Hematopoietic multipotent progenitor cell treated with erythropoietin and hydrocortisone succinate and interleukin-3 and kit ligand, for 15 days (in vitro differentiated cells): ENCODE results near the gene CWC27.
"Not testable (repeated sequence)": the region's sequence is repeated elsewhere in the genome, so short reads cannot be mapped to it uniquely, and the experiment has no call there.

ENCODE experiments used
- DNase-seq: peaks from one replicate; pipeline ENCODE4 v3.0.0-alpha.2; 2015; ENCODE audit warnings: low spot score

Gene CWC27

DNA sequence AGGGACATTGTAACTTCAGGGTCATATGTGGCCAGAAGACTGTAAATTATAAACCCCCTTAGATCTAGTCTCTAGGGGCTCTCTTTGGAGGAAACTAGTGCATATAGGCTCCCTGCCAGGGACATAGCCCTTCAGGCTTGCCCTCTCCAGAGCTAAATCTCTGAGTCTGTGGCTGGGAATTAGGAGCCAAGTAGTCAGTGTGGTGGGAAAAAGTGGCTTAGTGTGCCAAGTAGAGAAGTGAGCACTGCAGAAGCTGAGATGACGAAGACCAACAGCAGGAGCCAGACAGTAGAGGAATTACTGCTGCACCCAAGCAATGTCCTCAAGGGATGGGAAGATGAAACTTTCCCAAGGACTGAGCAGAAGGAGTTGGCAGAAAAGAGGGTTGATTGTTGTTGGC, 71.2 kb downstream of the CWC27 start:
- DNase-seq, result no peak

DNA sequence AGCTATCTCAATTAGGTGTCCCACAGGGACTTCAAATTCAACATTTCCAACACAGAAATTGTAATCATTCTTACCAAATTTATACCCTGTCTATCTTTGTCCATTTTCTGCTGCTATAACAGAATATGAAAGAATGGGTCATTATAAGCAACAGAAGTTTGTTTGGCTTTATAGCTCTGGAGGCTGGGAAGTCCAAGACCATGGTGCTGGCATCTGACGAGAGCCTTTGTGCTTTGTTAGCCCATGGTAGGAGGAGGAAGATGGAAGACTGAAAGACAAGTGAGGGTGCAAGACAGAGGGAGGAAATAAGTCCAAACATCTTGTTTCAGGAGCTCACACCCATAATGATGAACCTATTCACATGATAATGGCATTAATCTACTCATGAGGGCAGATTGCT, 72.2 kb downstream of the CWC27 start:
- DNase-seq, result no peak

DNA sequence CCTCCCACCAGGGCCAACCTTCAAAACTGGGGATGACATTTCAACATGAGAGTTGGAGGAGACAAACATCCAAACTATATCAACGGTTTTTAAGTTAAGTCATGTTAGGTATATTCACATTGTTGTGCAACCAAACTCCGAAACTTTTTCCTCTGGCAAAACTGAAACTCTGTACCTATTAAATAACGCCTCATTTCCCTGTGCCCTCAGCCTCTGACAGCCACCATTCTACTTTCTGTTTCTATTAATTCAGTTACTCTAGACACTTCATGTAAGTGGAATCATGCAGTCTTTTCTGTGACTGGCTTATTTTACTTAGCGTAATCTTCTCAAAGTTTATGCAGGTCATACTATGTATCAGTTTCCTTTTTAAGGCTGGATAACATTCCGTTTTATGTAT, 85.0 kb downstream of the CWC27 start:
- no peak for DNase-seq

DNA sequence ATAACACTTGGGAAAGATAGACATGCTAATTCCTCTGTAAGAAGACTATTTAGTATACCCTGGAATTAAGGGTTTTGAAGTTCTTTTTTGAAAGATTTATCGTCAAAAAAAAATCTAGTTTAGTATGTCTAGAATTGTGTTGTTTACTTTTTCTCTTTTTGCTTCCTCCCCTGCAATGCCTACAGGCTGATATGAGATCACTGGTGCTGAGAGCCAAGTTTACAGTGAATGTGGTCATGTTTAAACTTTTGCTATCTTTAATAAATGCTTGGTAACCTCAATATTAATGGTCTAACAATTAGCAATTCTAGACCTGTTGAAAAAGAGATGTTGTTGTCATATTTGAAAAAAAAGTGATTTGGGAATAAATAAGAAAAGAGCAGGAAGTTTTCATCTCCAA, 86.1 kb downstream of the CWC27 start:
- no peak for DNase-seq

DNA sequence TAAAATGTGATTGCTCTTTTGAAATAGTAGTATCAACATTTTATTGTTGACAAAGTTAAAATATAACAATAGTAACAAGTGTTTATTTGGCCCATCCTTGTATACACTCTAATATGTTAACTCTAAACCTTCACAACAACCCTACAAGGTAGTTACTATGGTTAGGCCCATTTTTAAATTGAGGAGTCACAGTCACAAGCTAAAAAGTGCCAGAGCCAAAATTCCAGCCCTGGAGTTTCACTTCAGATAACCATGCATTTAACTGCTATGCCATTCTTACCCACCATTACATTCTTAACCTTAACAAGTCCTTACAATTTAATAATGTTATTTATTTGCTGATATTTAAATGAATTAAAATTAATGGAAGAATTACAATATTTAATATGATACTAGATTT, 91.2 kb downstream of the CWC27 start:
- no peak for DNase-seq

DNA sequence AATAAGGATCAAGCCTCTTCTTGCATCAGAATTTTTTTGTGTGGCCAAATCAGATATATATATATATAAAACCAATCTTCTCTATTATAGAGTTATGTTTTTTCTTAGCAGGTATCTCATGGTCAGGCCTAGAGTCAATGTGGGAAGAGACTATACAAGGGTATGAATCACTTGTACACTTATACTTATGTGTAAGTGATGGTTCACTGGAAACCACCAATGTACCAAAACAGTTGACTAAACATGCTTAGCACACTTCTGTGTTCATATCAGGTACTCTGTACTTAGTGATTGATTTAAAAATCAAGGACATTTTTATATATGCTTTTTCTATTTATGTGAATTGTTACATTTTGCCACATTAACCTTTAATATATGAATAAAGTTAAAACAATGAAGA, 92.6 kb downstream of the CWC27 start:
- no peak for DNase-seq

DNA sequence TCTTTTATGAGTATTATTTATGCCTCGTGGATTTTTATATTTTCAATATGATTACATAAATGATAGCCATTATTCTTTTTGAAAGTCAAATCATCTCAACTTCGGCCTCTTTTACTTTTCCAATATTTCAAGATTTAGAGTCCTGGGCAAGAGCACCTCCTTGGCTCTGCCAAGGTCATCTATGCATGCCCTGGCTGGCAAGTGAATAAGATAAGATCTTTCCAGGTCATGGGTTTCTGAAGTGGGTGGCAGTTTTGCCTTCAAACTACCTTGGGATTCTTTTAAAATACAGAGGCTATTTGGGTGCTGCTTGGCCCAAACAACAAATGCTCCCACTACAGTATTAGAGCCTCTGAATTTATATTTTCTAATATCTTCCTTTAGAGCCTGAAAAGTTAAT, 95.4 kb downstream of the CWC27 start:
- no peak for DNase-seq

DNA sequence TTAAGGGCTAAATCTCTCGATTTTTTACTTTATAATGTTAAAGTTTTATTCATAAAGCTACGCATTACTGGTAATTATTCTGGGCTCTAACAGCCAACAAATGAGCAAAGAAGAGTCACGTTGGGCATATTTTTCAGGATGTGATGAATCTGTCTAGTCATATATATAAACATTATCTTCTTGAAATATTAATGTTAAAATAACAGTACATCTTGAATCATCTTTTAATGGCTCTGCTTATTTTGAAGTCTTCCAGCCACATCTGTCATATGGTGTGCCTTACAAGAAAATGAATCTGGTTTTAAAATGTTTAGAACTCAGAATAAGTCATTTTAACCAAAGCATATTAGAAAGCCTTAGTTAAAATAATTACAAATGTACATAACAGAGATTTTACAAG, 96.9 kb downstream of the CWC27 start:
- no peak for DNase-seq

DNA sequence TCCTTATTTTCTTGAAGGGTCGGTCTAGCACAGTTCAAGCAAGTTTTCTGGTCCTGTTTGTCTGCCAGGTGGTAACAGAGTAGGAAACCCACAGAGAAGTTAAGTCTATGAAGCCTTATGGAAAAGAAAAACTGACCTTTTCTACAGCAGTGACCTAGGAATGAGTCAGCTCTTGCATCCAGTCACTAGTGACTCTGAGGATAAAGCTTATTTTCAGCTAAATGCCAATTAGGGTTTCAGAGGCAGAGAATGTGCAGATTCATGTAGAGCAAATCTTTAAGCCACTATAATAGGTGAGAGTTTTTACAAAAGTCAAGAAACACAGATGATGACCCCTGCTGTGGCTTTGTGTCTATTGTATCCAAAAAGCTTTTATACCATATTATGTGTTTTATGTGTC, 100.7 kb downstream of the CWC27 start:
- DNase-seq, result no peak

DNA sequence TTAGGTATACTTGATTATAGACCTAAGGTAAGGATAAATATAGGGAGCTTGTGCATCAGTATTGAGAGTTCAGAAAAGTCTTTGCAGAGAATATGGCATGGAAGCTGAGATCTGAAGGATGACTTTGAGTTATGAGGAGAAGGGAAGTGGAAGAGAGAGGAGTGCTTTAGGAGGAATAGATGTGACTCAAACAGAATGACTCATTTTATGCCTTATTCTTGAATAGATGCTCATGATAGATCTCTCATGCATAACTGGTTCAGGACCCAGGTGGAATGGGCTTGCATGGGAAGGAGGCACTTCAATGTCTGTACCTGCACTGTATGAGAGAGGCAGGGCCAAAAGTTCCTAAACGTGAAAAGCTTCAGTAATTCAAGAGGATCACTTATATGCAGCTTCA, 103.3 kb downstream of the CWC27 start:
- DNase-seq, result no peak

DNA sequence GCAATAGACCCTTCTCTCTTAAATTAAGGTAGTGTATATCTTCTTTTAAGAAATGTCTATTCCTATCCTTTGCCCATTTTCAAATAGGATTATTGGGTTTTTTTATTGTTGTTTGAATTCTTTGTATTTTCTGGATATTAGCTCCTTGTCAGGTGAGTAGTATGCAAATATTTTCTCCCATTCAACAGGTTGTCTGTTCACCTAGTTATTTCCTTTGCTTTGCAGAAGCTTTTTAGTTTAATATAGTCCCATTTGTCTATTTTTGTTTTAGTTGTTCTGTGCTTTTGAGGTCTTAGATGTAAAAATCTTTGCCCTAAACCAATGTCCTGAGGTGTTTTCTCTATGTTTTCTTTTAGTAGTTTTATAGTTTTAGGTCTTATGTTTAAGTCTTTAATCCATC, 104.7 kb downstream of the CWC27 start:
- DNase-seq, result no peak

DNA sequence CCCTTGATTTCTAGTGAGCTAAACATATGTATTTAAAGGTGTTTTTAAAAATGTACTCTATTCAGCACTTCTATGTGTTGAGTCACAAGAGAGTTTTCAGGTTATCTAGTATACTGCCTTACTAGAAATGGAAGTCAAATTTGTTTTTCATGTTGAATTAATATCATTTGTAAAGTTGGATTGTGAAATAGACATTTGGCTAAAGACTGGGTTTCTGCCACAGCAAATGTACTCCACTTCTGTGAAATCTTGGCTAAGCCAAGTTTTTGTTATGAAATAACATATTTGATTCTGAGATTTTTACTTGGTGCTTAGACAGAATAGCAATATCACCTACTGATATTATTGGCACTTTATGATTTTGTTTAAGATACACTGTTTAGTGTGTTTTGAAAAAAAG, 106.0 kb downstream of the CWC27 start:
- no peak for DNase-seq

DNA sequence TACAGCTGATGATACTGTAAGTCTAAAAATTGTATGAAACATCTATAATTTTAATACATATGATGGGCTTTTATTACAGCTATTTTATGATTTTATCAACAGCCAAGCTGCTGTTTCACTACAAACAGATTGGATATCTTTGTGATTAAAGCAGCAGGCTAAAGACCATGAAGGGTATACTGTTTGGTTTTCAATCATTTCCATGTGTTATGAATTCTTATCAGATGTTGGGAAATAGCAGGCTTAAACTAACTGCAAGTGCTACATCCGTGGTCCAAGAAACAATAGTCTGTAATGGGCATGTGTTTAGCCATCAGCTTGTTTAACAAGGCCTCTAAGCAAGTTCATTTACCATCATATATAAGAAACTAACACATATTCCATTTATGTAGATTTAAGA, 107.5 kb downstream of the CWC27 start:
- no peak for DNase-seq

DNA sequence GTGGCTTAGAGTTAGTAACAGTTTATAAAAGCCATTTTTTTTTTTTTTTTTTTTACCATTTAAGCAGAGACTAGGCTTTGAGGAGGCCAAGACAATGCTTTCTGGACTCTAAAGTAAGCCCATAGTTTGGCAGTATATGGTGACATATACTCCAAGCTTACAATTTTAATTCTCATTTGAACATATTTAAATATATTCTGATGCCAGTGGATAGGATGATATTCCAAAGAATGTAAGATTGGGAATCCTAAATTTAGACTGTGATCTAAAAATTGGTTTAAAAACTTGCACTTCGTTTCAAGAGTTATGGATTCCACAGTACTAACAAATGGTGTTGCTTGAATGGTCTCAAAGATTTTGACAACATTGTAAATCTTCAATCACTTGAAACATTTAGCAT, 112.1 kb downstream of the CWC27 start:
- no peak for DNase-seq

DNA sequence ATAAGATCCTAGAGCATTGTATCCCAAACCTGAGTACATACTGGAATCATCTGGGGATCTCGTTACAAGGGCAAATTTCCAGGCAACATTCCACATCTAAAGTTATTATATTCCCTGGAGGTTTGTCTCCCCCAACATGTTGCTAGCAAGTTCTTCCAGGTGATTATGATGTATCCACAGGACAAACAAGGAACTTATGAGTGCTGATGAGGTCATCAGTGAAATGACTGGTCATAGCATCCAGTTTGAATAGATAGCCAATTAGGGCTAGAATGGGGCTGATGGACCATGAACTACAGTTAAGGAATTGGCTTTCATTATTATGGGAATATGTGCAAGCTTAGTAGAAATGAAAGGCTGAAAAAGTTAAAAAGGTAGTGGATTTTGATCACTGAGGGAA, 115.2 kb downstream of the CWC27 start:
- DNase-seq, result no peak

DNA sequence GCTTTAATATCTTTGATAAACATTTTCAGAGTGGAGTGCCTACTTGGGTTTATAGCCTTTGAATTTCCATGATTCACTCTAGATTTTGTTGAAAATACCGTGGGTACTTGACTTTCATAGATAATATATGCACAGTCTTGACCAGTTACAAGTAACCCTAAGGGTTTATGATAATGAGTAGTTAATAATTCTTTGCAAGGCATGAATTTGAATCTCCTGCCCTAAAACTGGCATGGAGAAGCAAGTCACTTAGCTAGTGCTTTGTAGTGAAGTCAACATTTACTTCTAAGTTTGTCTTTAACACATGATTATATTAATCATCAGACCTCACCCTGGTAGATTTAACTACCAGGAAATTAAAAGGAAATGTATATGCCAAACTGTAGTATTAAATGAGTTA, 115.8 kb downstream of the CWC27 start:
- no peak for DNase-seq

DNA sequence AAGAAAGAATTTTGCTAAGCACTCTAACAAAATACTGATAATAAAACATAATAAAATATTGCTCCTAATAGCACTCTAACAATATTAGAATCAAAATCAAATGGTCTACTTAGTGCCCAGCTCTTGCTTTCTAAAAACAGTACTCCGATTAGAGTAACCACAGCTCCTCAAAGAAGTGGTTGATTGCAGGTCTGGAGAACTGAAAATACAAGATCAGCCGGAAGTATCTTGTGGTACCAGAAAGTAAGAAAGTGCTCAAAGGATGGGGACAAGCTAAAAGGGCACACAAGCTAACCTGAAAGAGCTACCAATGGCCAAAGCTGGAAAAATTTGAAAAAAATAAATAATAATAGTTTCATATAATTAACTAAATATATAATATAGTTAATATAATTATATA, 119.2 kb downstream of the CWC27 start:
- DNase-seq, result no peak

DNA sequence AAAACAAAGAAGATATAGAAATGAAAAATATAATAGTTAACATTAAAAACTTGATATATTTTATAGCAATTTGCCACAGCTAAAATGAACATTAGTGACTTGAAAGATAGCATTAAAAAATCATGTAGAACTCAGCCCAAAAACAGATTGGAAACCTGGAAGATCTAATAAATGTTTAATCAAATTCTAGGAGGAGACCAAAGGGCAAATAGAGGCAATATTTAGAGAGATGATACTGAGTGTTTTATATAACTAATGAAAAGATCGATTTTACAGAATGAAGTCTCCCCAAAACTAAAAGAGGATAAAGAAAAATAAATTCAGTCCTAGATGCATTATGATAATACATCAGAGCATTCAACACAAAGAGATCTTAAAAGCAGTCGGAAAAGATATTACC, 127.0 kb downstream of the CWC27 start:
- no peak for DNase-seq

DNA sequence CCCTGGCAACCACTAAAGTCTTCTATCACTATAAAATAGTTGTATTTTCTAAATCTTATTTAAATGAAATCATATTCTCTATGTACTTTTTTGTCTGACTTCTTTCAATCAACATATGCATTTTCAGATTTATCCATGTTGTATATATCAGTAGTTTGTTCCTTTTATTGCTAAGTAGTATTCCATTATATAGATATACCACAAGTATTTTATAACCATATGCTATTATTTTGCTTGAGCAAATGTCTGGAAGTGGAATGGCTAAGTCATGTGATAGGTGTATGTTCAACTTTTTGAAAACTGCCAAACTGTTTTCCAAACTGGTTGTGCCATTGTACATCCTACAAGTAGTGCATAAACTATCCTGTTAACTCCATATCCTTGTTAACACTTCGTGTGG, 131.1 kb downstream of the CWC27 start:
- no peak for DNase-seq

DNA sequence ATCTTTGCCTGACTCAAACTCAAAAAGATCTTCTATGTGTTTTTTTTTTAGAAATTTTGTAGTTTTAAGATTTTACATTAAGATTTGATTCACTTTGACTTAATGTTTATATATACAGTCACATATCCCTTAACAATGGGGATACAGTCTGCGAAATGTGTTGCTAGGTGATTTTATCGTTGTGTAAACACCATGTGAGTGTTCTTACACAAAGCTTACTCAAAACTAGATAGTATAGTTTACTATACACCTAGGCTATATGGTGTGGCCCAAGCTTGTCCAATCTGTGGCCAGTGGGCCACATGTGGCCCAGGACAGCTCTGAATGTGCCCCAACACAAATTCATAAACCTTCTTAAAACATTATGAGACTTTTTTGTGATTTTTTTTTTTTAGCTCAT, 131.9 kb downstream of the CWC27 start:
- DNase-seq, result no peak

DNA sequence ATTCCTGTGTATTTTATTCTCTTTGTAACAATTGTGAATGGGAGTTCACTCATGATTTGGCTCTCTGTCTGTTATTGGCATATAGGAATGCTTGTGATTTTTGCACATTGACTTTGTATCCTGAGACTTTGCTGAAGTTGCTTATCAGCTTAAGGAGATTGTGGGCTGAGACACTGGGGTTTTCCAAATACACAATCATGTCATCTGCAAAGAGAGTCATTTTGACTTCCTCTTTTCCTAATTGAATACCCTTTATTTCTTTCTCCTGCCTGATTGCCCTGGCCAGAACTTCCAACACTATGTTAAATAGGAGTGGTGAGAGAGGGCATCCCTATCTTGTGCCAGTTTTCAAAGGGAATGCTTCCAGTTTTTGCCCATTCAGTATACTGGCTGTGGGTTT, 138.7 kb downstream of the CWC27 start:
- not testable (repeated sequence) for DNase-seq

DNA sequence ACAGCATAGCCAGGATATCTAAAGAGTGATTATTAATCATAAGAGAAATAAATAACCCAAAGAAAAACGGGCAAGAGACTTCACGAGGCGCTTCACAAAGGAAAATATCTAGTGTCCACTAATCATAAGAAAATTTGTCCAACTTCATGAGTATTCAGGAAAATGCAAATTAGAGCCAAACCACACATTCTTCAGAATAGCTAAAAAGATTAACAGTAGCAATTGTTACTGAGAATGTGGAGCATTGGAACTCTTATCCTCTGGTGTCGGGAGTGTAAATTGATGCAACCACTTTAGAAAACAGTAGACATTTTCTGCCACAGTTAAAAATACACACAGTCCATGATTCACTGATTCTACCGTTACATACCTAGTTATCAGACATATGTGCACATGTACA, 145.7 kb downstream of the CWC27 start:
- DNase-seq, result no peak

DNA sequence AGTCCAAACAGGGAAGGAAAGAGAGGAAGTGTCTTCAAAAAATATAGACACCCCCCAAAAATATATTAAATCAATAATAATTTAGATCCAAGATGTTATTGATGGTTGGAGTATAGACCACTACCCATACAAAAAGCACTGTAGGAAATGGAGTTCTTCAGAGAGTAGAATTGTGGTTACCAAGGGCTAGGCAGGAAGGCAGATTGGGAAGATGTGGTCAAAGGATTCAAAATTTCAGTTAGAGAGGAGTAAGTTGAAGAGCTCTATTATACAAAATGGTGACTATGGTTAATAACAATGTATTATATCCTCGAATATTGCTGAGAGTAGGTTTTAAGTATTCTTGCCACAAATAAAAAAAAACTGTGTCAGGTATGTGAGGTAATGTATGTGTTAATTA, 149.4 kb downstream of the CWC27 start:
- DNase-seq, result no peak

DNA sequence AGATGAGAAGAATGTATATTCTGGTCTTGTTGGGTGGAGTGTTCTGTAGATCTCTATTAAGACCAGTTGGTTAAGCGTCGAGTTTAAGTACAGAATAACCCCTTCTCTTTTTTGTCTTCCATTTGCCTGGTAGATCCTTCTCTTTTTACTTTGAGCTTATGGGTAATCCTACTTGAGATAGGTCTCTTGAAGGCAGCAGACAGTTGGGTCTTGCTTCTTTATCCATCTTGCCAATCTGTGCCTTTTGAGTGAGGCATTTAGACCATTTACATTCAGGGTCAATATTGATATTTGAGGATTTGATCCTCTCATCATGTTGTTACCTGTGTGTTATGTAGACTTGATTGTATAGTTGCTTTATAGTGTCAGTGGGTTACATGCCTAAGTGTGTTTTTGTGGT, 152.7 kb downstream of the CWC27 start:
- no peak for DNase-seq

DNA sequence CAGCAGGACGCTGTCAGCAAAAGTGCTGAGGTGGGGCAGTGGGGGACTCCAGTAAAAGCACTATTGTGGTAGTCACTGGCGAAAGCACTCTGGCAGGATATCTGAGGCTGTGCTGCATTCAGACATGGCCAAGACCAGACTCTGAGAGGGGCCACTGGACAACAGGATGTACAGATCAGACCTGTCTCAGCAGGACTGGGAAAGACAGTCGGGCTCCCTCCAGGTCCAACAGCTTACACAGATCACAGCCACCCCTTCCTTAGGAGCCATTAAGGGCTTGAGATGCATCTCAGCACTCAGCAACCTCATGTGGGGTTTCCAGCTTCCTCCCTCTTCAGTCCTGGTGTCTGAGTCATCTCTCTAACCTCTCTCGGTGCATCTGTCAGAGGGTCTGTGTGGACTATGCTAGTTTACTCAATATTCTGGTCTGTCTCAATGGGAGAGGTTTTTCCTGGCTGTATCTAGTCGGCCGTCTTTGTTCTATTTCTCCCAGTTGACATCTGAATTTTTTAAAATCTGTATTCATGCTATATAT, 154.5 kb downstream of the CWC27 start:
- no peak for DNase-seq
